ENCODE data around the gene AUTS2.

Gene AUTS2

DNA sequence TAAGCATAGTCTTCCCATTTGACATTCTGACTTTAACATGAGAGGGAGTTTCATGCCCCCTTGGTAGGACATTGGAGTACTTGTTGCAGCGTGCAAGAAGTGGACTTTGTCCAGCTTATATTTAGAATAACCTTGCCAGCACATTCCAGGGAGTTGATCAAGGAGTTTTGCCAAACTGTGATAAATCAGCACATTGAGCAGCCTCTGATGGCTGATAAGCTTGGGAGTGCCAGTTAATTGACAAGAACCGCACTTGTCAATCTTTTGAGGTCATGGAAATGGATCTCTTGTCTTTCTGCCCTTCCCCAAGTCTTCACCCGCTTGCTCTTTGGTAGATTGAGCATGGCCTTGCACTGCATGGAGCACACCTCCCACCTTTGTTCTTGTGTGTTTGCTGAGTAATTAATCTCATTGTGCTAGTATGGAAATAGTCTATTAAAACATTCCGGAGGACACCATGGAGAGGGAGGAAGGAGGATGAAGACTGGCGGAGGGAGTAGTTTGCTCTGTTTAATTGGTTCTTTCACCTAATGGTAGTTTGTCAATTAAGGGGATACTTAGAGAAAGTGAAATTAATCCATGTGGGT, 865.2 kb downstream of the AUTS2 start:
- no peaks in the 10 kb centered on the region for H3K36me3 ChIP-seq (ENCODE audit: control insufficient read depth in 2 of 2, insufficient read depth in 1 of 2, low read length in 2 of 2)
- no peaks in the 10 kb centered on the region for H3K4me1 ChIP-seq (ENCODE audit: control insufficient read depth, insufficient read depth, low read length)
- H3K4me3 ChIP-seq (ENCODE audit: low read depth, low read length), result no peak overlapping the region
- H3K9me3 ChIP-seq (ENCODE audit: control insufficient read depth, insufficient read depth, low read depth, low read length), result no peaks in the 10 kb centered on the region
- ChIA-PET POLR2A (no interaction called here), CTCF (interaction anchor here (0.7 kb wide), 1 partner anchor 12 kb away, joined by 3 read pairs; no protein-coding TSS in a partner anchor)
- H3K27ac ChIP-seq (ENCODE audit: extremely low read depth, low read depth, low read length), result no peak overlapping the region
- TF ChIP-seq ZFP37 (tag by site-specific recombination; IDR thresholded peaks at IDR 0.05) (no peak), ZNF23 (tag by site-specific recombination; IDR thresholded peaks at IDR 0.05; ENCODE audit: borderline replicate concordance) (no peak), OSR2 (tag by site-specific recombination; IDR thresholded peaks at IDR 0.05) (no peak), ZNF16 (tag by site-specific recombination; IDR thresholded peaks at IDR 0.05; ENCODE audit: low read depth) (no peak), SP3 (tag by site-specific recombination; IDR thresholded peaks at IDR 0.05) (no peak), KLF16 (tag by site-specific recombination; IDR thresholded peaks at IDR 0.05) (no peak)

- H3K36me3 ChIP-seq (ENCODE audit: control insufficient read depth in 2 of 2, insufficient read depth in 1 of 2, low read length in 2 of 2), result no peaks in the 10 kb centered on the region
- POLR2A ChIA-PET, result no interaction called here
Measured at GRCh38 chr7:70466725-70467364, 868.6 kb downstream of the AUTS2 start.

DNA sequence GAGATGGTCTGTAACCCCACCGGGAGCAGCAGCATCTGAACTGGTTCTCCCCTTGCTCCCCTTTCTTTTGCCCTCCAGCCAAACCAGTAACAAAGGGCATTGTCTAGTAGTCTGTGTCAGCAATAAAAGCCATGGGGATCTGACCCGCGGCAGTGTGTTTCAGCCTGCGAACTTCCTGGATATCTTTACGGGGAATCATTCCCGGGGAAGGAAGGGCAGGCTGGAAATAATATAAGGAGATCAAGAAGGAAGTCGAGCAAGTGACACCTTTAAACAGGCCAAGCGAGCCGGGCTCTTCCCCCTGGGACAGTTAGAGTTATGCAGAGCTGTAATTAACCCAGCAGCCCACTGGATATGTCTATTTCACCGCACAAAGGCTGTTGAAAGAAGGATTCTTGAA, 872.5 kb downstream of the AUTS2 start:
- Histone ChIP-seq H3K4me1 (ENCODE audit: control insufficient read depth, insufficient read depth, low read length) (no peaks in the 10 kb centered on the region), H3K4me3 (ENCODE audit: low read depth, low read length) (no peak overlapping the region), H3K36me3 (ENCODE audit: control insufficient read depth in 2 of 2, insufficient read depth in 1 of 2, low read length in 2 of 2) (no peaks in the 10 kb centered on the region), H3K9me3 (ENCODE audit: control insufficient read depth, insufficient read depth, low read depth, low read length) (no peaks in the 10 kb centered on the region), H3K27ac (ENCODE audit: extremely low read depth, low read depth, low read length) (no peak overlapping the region)
- CTCF ChIA-PET, result no interaction called here
- POLR2A ChIA-PET, result no interaction called here
- TF ChIP-seq ZBTB21 (tag by site-specific recombination; IDR thresholded peaks at IDR 0.05) (no peak), ZNF335 (tag by site-specific recombination; conservative IDR thresholded peaks at IDR 0.05) (no peak), ZSCAN23 (tag by site-specific recombination; IDR thresholded peaks at IDR 0.05) (no peak), SP2 (tag by site-specific recombination; IDR thresholded peaks at IDR 0.05) (no peak), ZFP69B (tag by site-specific recombination; IDR thresholded peaks at IDR 0.05) (no peak), BCL11B (tag by site-specific recombination; IDR thresholded peaks at IDR 0.05; ENCODE audit: low read depth) (no peak), KLF1 (tag by site-specific recombination; IDR thresholded peaks at IDR 0.05) (no peak)

More at GRCh38 chr7:70466725-70467364, 868.6 kb downstream of the AUTS2 start:
- Histone ChIP-seq H3K9me3 (ENCODE audit: control insufficient read depth, insufficient read depth, low read depth, low read length) (no peaks in the 10 kb centered on the region), H3K4me1 (ENCODE audit: control insufficient read depth, insufficient read depth, low read length) (no peaks in the 10 kb centered on the region), H3K27ac (ENCODE audit: extremely low read depth, low read depth, low read length) (no peak overlapping the region), H3K4me3 (ENCODE audit: low read depth, low read length) (no peak overlapping the region)
- TF ChIP-seq ZNF704 (tag by site-specific recombination; IDR thresholded peaks at IDR 0.05), result no peak
- CTCF ChIA-PET, result interaction anchor here (0.6 kb wide), 1 partner anchor 251 kb away, joined by 3 read pairs; no protein-coding TSS in a partner anchor

- CTCF ChIA-PET, result no interaction called here
- no peaks in the 10 kb centered on the region for H3K9me3 ChIP-seq (ENCODE audit: control insufficient read depth, insufficient read depth, low read depth, low read length)
- TF ChIP-seq KLF7 (tag by site-specific recombination; IDR thresholded peaks at IDR 0.05; ENCODE audit: borderline replicate concordance) (no peak), KLF9 (tag by site-specific recombination; IDR thresholded peaks at IDR 0.05; ENCODE audit: low read depth) (no peak), ZNF280D (tag by site-specific recombination; IDR thresholded peaks at IDR 0.05) (no peak), ZNF629 (tag by site-specific recombination; IDR thresholded peaks at IDR 0.05) (no peak), ZNF169 (tag by site-specific recombination; IDR thresholded peaks at IDR 0.05) (no peak), ZNF692 (tag by site-specific recombination; IDR thresholded peaks at IDR 0.05) (no peak), ZNF626 (tag by site-specific recombination; IDR thresholded peaks at IDR 0.05) (no peak), ZNF747 (tag by site-specific recombination; IDR thresholded peaks at IDR 0.05) (no peak)
- H3K27ac ChIP-seq (ENCODE audit: extremely low read depth, low read depth, low read length), result no peak overlapping the region
- H3K4me3 ChIP-seq (ENCODE audit: low read depth, low read length), result no peak overlapping the region
- H3K4me1 ChIP-seq (ENCODE audit: control insufficient read depth, insufficient read depth, low read length), result no peaks in the 10 kb centered on the region
- POLR2A ChIA-PET, result interaction anchor here (0.7 kb wide), 1 partner anchor 123 kb away, joined by 4 read pairs; no protein-coding TSS in a partner anchor
- no peaks in the 10 kb centered on the region for H3K36me3 ChIP-seq (ENCODE audit: control insufficient read depth in 2 of 2, insufficient read depth in 1 of 2, low read length in 2 of 2)
Measured at GRCh38 chr7:70472601-70473237, 874.4 kb downstream of the AUTS2 start.
